HG03571 (cell line): ENCODE measurements around the gene SLC6A20.

Source experiments
- ATAC-seq: cut with Tn5 transposase; IDR thresholded peaks from one replicate; pipeline ENCODE4 v1.9.1; 2021; ENCODE audit not compliant: unreplicated experiment

Gene SLC6A20

GRCh38 chr3:45795882-45796765 is at the start of gene SLC6A20:
TSS of gene SLC6A20 (minus strand) at chr3:45796536. CDS start at chr3:45796419, 117 bp downstream.
- ATAC-seq = no peak

- no peak for ATAC-seq
Measured at GRCh38 chr3:45844616-45845015, 48.3 kb upstream of the SLC6A20 start.

- no peak for ATAC-seq
Measured at GRCh38 chr3:45842851-45843625, 46.7 kb upstream of the SLC6A20 start.

- ATAC-seq = peak; percentile 74
Measured at GRCh38 chr3:45841757-45842491, 45.6 kb upstream of the SLC6A20 start, which contains the start of gene LZTFL1. TSS of gene LZTFL1 (minus strand) at chr3:45842119. CDS start at chr3:45841991, 128 bp downstream.

- ATAC-seq = no peak
Measured at GRCh38 chr3:45841420-45841756, 45.1 kb upstream of the SLC6A20 start.

- no peak for ATAC-seq
Measured at GRCh38 chr3:45838466-45838865, 42.1 kb upstream of the SLC6A20 start.

GRCh38 chr3:45832699-45833098 is 36.4 kb upstream of the SLC6A20 start:
- ATAC-seq = no peak

- ATAC-seq = no peak
Measured at GRCh38 chr3:45830121-45830520, 33.8 kb upstream of the SLC6A20 start.

- no peak for ATAC-seq
Measured at GRCh38 chr3:45826908-45827307, 30.6 kb upstream of the SLC6A20 start.

GRCh38 chr3:45826321-45826720 is 30.0 kb upstream of the SLC6A20 start:
- no peak for ATAC-seq

GRCh38 chr3:45821127-45821526 is 24.8 kb upstream of the SLC6A20 start:
- ATAC-seq = no peak

GRCh38 chr3:45819543-45819942 is 23.2 kb upstream of the SLC6A20 start:
- no peak for ATAC-seq

- no peak for ATAC-seq
Measured at GRCh38 chr3:45817831-45818522, 21.6 kb upstream of the SLC6A20 start.

GRCh38 chr3:45816544-45816943 is 20.2 kb upstream of the SLC6A20 start:
- no peak for ATAC-seq

- ATAC-seq = no peak
Measured at GRCh38 chr3:45814322-45814721, 18.0 kb upstream of the SLC6A20 start.

GRCh38 chr3:45807681-45808540 is 11.6 kb upstream of the SLC6A20 start:
- ATAC-seq = no peak

- ATAC-seq = no peak
Measured at GRCh38 chr3:45807133-45807532, 10.8 kb upstream of the SLC6A20 start.

GRCh38 chr3:45806072-45806471 is 9.7 kb upstream of the SLC6A20 start:
- ATAC-seq = no peak

- ATAC-seq = no peak
Measured at GRCh38 chr3:45803252-45803935, 7.1 kb upstream of the SLC6A20 start.
